ENCODE results near the gene ATG4A.

DNA sequence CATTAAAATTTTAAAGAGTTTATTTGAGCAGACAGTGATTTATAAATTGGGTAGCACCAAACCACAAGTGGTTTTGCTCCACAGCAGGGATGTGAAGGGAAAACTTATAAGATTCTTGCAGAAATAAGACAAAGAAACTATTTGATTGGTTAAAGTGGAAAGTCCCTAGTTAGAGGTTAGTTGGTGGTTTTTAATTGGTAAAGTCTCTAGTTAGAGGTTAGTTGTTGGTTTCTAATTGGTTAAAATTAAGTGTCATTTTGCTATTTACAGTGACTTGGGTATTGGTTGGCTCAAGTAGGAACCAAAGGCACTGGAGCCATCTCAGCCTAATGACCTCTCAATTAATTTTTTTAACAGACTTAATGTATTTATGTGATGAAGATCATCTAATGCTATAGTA, 23.0 kb downstream of the ATG4A start:
- TF ChIP-seq MEF2A (IDR thresholded peaks at IDR 0.05; ENCODE audit: borderline replicate concordance, low read depth) (no peak), TAF1 (IDR thresholded peaks at IDR 0.05; ENCODE audit: borderline replicate concordance, low read depth, low read length) (no peak), RXRA (IDR thresholded peaks at IDR 0.05; ENCODE audit: borderline replicate concordance, low read depth) (no peak), JUND (IDR thresholded peaks at IDR 0.05) (no peak), RAD21 (IDR thresholded peaks at IDR 0.05; ENCODE audit: low read length) (no peak), NFIC (IDR thresholded peaks at IDR 0.05; ENCODE audit: borderline replicate concordance) (no peak)
- TF ChIP-seq, protein P1, sequence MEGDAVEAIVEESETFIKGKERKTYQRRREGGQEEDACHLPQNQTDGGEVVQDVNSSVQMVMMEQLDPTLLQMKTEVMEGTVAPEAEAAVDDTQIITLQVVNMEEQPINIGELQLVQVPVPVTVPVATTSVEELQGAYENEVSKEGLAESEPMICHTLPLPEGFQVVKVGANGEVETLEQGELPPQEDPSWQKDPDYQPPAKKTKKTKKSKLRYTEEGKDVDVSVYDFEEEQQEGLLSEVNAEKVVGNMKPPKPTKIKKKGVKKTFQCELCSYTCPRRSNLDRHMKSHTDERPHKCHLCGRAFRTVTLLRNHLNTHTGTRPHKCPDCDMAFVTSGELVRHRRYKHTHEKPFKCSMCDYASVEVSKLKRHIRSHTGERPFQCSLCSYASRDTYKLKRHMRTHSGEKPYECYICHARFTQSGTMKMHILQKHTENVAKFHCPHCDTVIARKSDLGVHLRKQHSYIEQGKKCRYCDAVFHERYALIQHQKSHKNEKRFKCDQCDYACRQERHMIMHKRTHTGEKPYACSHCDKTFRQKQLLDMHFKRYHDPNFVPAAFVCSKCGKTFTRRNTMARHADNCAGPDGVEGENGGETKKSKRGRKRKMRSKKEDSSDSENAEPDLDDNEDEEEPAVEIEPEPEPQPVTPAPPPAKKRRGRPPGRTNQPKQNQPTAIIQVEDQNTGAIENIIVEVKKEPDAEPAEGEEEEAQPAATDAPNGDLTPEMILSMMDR (IDR thresholded peaks at IDR 0.05) = no peak
